ENCODE measurements around the gene THUMPD3. TPM values are rescaled to one million over a fixed set of nuclear protein-coding genes. Genes with fewer than 3 reads are reported as not detected.

THUMPD3 gene
- total RNA-seq, 1 donor from 2014 or later: 25.5 TPM

- Histone ChIP-seq H3K9me3 (no peaks in the 10 kb centered on the region), H3K27ac (peak overlapping the region; percentile 1), H3K4me1 (peaks cover 76% of the 10 kb centered on the region), H3K36me3 (no peaks in the 10 kb centered on the region), H3K27me3 (no peaks in the 10 kb centered on the region), H3K4me3 (no peak overlapping the region)
- intact Hi-C loops (cut with DNase I): loop anchor here (10.0 kb wide), 1 partner anchor 56 kb away; the partner anchor contains the start of gene THUMPD3
- TF ChIP-seq POLR2A (IDR thresholded peaks at IDR 0.05) (no peak), CTCF (IDR thresholded peaks at IDR 0.05) (no peak), POLR2AphosphoS5 (IDR thresholded peaks at IDR 0.05; ENCODE audit: insufficient read depth in 1 of 2, low read depth in 1 of 2) (no peak)
- no peak for DNase-seq (ENCODE audit: extremely low spot score in 2 of 2)
These were observed 58.1 kb downstream of the THUMPD3 start for GRCh38 chr3:9420850-9421549.

GRCh38 chr3:9422712-9423424, 60.0 kb downstream of the THUMPD3 start:
- Histone ChIP-seq H3K27ac (peak overlapping the region; percentile 70), H3K4me1 (peaks cover 78% of the 10 kb centered on the region), H3K36me3 (peaks cover 0 to 13% of the 10 kb centered on the region in 2 donors), H3K4me3 (no peak overlapping the region), H3K9me3 (no peaks in the 10 kb centered on the region), H3K27me3 (no peaks in the 10 kb centered on the region)
- TF ChIP-seq CTCF (IDR thresholded peaks at IDR 0.05) (peak; percentile 25 to 45 (median 35)), POLR2AphosphoS5 (IDR thresholded peaks at IDR 0.05; ENCODE audit: insufficient read depth in 1 of 2, low read depth in 1 of 2) (peak in 1 of 2 donors; percentile 96), POLR2A (IDR thresholded peaks at IDR 0.05) (no peak)
- peak in 1 of 2 donors; percentile 90 for DNase-seq (ENCODE audit: extremely low spot score in 2 of 2)
- intact Hi-C loops (cut with DNase I): loop anchor here (10.0 kb wide), 1 partner anchor 58 kb away; the partner anchor contains the start of gene THUMPD3

- intact Hi-C loops (cut with DNase I): loop anchor here (10.0 kb wide), 1 partner anchor 64 kb away; the partner anchor contains the start of gene THUMPD3
- H3K9me3 ChIP-seq: no peaks in the 10 kb centered on the region
- no peak overlapping the region for H3K4me3 ChIP-seq
- DNase-seq (ENCODE audit: extremely low spot score in 2 of 2): no peak
- peaks cover 42% of the 10 kb centered on the region for H3K4me1 ChIP-seq
- TF ChIP-seq POLR2A (IDR thresholded peaks at IDR 0.05): no peak
- H3K36me3 ChIP-seq: peaks cover 0 to 55% of the 10 kb centered on the region in 2 donors
- H3K27me3 ChIP-seq: no peaks in the 10 kb centered on the region
- no peak overlapping the region for H3K27ac ChIP-seq
These were observed 65.6 kb downstream of the THUMPD3 start for GRCh38 chr3:9428411-9428810.

- Histone ChIP-seq H3K4me1 (peaks cover 32% of the 10 kb centered on the region), H3K9me3 (no peaks in the 10 kb centered on the region), H3K27me3 (no peaks in the 10 kb centered on the region), H3K36me3 (peaks cover 5 to 78% of the 10 kb centered on the region in 2 donors), H3K4me3 (no peak overlapping the region), H3K27ac (no peak overlapping the region)
- no peak for TF ChIP-seq POLR2A (IDR thresholded peaks at IDR 0.05)
- TF ChIP-seq POLR2AphosphoS5 (IDR thresholded peaks at IDR 0.05; ENCODE audit: insufficient read depth in 1 of 2, low read depth in 1 of 2): no peak
- TF ChIP-seq CTCF (IDR thresholded peaks at IDR 0.05): no peak
- intact Hi-C loops (cut with DNase I): no loop called here
- DNase-seq (ENCODE audit: extremely low spot score in 2 of 2): no peak
These were observed 67.9 kb downstream of the THUMPD3 start for GRCh38 chr3:9430733-9431132.

- H3K27me3 ChIP-seq: no peaks in the 10 kb centered on the region
- peaks cover 7% of the 10 kb centered on the region for H3K4me1 ChIP-seq
- peaks cover 5 to 91% of the 10 kb centered on the region in 2 donors for H3K36me3 ChIP-seq
- H3K27ac ChIP-seq: no peak overlapping the region
- intact Hi-C loops (cut with DNase I): no loop called here
- H3K4me3 ChIP-seq: no peak overlapping the region
- TF ChIP-seq CTCF (IDR thresholded peaks at IDR 0.05) (no peak), POLR2AphosphoS5 (IDR thresholded peaks at IDR 0.05; ENCODE audit: insufficient read depth in 1 of 2, low read depth in 1 of 2) (no peak), POLR2A (IDR thresholded peaks at IDR 0.05) (no peak)
- DNase-seq (ENCODE audit: extremely low spot score in 2 of 2): no peak
- no peaks in the 10 kb centered on the region for H3K9me3 ChIP-seq
These were observed 71.0 kb downstream of the THUMPD3 start for GRCh38 chr3:9433627-9434521.

All from vagina (tissue), 2 donors.